DND-41 (cell line): ENCODE results near the gene DENND2A.
A peak's percentile ranks its signal among the peaks of the same experiment; 100 is the strongest.

ENCODE experiments used
- ATAC-seq: fragments of 200-7000 bp; cut with Tn5 transposase; 3 replicates; pipeline ENCODE4 v1.9.1; 2021; ENCODE audit warnings: low read depth; ENCODE audit not compliant: insufficient read depth
- DNase-seq: peaks from one replicate; pipeline ENCODE4 v3.0.0-alpha.2; 2020
- H2AFZ ChIP-seq: 2 replicates; pipeline ENCODE4 v1.6.0; 2012; ENCODE audit warnings: low read depth, low read length
- H3K27ac ChIP-seq: 2 replicates; pipeline ENCODE4 v1.5.1; 2012; ENCODE audit warnings: low read length, inconsistent platforms
- H3K27me3 ChIP-seq: fragments of 200-600 bp; sonication (generic); 2 replicates; pipeline ENCODE4 v1.6.0; 2012; ENCODE audit warnings: low read length, mild to moderate bottlenecking, inconsistent platforms; ENCODE audit not compliant: insufficient read depth, poor library complexity
- H3K36me3 ChIP-seq: 2 replicates; pipeline ENCODE4 v1.5.1; 2012; ENCODE audit warnings: low read length, inconsistent platforms; ENCODE audit not compliant: insufficient read depth
- H3K4me1 ChIP-seq: 2 replicates; pipeline ENCODE4 v1.5.1; 2012; ENCODE audit warnings: mild to moderate bottlenecking, low read length; ENCODE audit not compliant: insufficient read depth
- H3K4me2 ChIP-seq: 2 replicates; pipeline ENCODE4 v1.6.0; 2012; ENCODE audit warnings: mild to moderate bottlenecking, moderate library complexity, low read length, inconsistent platforms; ENCODE audit not compliant: insufficient read depth
- H3K4me3 ChIP-seq, 2 experiments: fragments of 200-600 bp in 1 of 2; shearing (Covaris generic) in 1 of 2; 2 replicates each; pipeline ENCODE4 v1.5.1; 2012 to 2016; ENCODE audit warnings: inconsistent platforms in 2 of 2, low read length in 2 of 2, mild to moderate bottlenecking in 2 of 2, low read depth in 1 of 2, moderate library complexity in 1 of 2
- H3K79me2 ChIP-seq: 2 replicates; pipeline ENCODE4 v1.6.0; 2012; ENCODE audit warnings: low read length, inconsistent platforms; ENCODE audit not compliant: insufficient read depth
- H3K9ac ChIP-seq: 2 replicates; pipeline ENCODE4 v1.6.0; 2012; ENCODE audit warnings: low read depth, mild to moderate bottlenecking, inconsistent platforms, low read length, moderate library complexity
- H3K9me3 ChIP-seq: 2 replicates; pipeline ENCODE4 v1.5.1; 2012; ENCODE audit warnings: low read length, moderate library complexity, mild to moderate bottlenecking, inconsistent platforms; ENCODE audit not compliant: insufficient read depth, severe bottlenecking
- H4K20me1 ChIP-seq: 2 replicates; pipeline ENCODE4 v1.6.0; 2012; ENCODE audit warnings: low read length; ENCODE audit not compliant: insufficient read depth
- CTCF ChIP-seq: IDR thresholded peaks from 2 replicates; pipeline ENCODE4 v1.5.1; 2012; ENCODE audit warnings: borderline replicate concordance, low read length, moderate library complexity, mild to moderate bottlenecking; ENCODE audit not compliant: poor library complexity, severe bottlenecking; ENCODE audit errors: extremely low read depth
- EZH2 ChIP-seq: IDR thresholded peaks from 3 replicates; pipeline ENCODE4 v1.6.1; 2012; ENCODE audit warnings: borderline replicate concordance, low read depth, mild to moderate bottlenecking, moderate library complexity, low read length, inconsistent platforms; ENCODE audit not compliant: severe bottlenecking

Gene DENND2A

GRCh38 chr7:140656548-140657515 is 16.2 kb upstream of the DENND2A start:
- H3K4me1 ChIP-seq, result peaks cover 19% of the 10 kb centered on the region
- peak overlapping the region in 1 of 2 experiments; percentile 43; a peak in 2 of 4 replicates for H3K4me3 ChIP-seq
- ATAC-seq (peak; percentile 94), DNase-seq (peak; percentile 67)
- no peak for TF ChIP-seq CTCF
- no peak for TF ChIP-seq EZH2
- H3K36me3 ChIP-seq, result no peaks in the 10 kb centered on the region
- H3K27me3 ChIP-seq, result no peaks in the 10 kb centered on the region
- no peaks in the 10 kb centered on the region for H3K79me2 ChIP-seq
- peak overlapping the region; percentile 63 for H3K4me2 ChIP-seq
- no peaks in the 10 kb centered on the region for H4K20me1 ChIP-seq
- no peaks in the 10 kb centered on the region for H3K9me3 ChIP-seq
- H3K27ac ChIP-seq, result peak overlapping the region; percentile 43; the same call in 1 of the 2 replicates
- H2AFZ ChIP-seq, result peak overlapping the region; percentile 78
- peak overlapping the region; percentile 44 for H3K9ac ChIP-seq

- ATAC-seq (0 out of 3 replicates have a peak, but pooled peaks have one; percentile 4), DNase-seq (no peak)
- H3K4me3 ChIP-seq, result no peak overlapping the region
- no peak overlapping the region for H3K27ac ChIP-seq
- H2AFZ ChIP-seq, result peak overlapping the region; percentile 78
- H3K4me1 ChIP-seq, result peaks cover 19% of the 10 kb centered on the region
- H3K27me3 ChIP-seq, result no peaks in the 10 kb centered on the region
- no peaks in the 10 kb centered on the region for H3K9me3 ChIP-seq
- TF ChIP-seq CTCF (no peak), EZH2 (no peak)
- no peaks in the 10 kb centered on the region for H3K36me3 ChIP-seq
- peak overlapping the region; percentile 44; the same call in 1 of the 2 replicates for H3K9ac ChIP-seq
- no peaks in the 10 kb centered on the region for H4K20me1 ChIP-seq
- H3K4me2 ChIP-seq, result peak overlapping the region; percentile 63
- H3K79me2 ChIP-seq, result no peaks in the 10 kb centered on the region
These were observed 15.1 kb upstream of the DENND2A start for GRCh38 chr7:140655511-140656408.

- no peak overlapping the region for H3K4me3 ChIP-seq
- H2AFZ ChIP-seq, result no peak overlapping the region
- no peaks in the 10 kb centered on the region for H3K9me3 ChIP-seq
- peaks cover 19% of the 10 kb centered on the region for H3K4me1 ChIP-seq
- no peak overlapping the region for H3K9ac ChIP-seq
- H3K36me3 ChIP-seq, result no peaks in the 10 kb centered on the region
- H3K4me2 ChIP-seq, result no peak overlapping the region
- H3K27ac ChIP-seq, result no peak overlapping the region
- H3K27me3 ChIP-seq, result no peaks in the 10 kb centered on the region
- no peak for DNase-seq
- TF ChIP-seq EZH2 (no peak), CTCF (no peak)
- no peak for ATAC-seq
- H4K20me1 ChIP-seq, result no peaks in the 10 kb centered on the region
- H3K79me2 ChIP-seq, result no peaks in the 10 kb centered on the region
These were observed 14.0 kb upstream of the DENND2A start for GRCh38 chr7:140654661-140655060.
